Measurements from ENCODE around the gene PVALEF.

PVALEF gene

GRCh38 chr17:81123052-81124048, 42.0 kb upstream of the PVALEF start:
- Histone ChIP-seq H3K36me3 (ENCODE audit: control insufficient read depth, low read depth, low read length) (no peaks in the 10 kb centered on the region), H3K9ac (ENCODE audit: low read length) (no peak overlapping the region), H3K9me3 (ENCODE audit: control insufficient read depth, low read depth, low read length) (no peaks in the 10 kb centered on the region), H3K4me3 (ENCODE audit: low read length) (no peak overlapping the region), H3K27ac (ENCODE audit: low read length) (no peak overlapping the region), H3K27me3 (ENCODE audit: control insufficient read depth, insufficient read depth, low read length) (no peaks in the 10 kb centered on the region), H3K4me1 (ENCODE audit: control insufficient read depth, low read depth, low read length) (no peaks in the 10 kb centered on the region)

- Histone ChIP-seq H3K9ac (ENCODE audit: low read length) (no peak overlapping the region), H3K27ac (ENCODE audit: low read length) (no peak overlapping the region), H3K36me3 (ENCODE audit: control insufficient read depth, low read depth, low read length) (no peaks in the 10 kb centered on the region), H3K27me3 (ENCODE audit: control insufficient read depth, insufficient read depth, low read length) (no peaks in the 10 kb centered on the region), H3K4me1 (ENCODE audit: control insufficient read depth, low read depth, low read length) (no peaks in the 10 kb centered on the region), H3K4me3 (ENCODE audit: low read length) (no peak overlapping the region), H3K9me3 (ENCODE audit: control insufficient read depth, low read depth, low read length) (no peaks in the 10 kb centered on the region)
Observed at GRCh38 chr17:81124377-81124776, 40.9 kb upstream of the PVALEF start.

DNA sequence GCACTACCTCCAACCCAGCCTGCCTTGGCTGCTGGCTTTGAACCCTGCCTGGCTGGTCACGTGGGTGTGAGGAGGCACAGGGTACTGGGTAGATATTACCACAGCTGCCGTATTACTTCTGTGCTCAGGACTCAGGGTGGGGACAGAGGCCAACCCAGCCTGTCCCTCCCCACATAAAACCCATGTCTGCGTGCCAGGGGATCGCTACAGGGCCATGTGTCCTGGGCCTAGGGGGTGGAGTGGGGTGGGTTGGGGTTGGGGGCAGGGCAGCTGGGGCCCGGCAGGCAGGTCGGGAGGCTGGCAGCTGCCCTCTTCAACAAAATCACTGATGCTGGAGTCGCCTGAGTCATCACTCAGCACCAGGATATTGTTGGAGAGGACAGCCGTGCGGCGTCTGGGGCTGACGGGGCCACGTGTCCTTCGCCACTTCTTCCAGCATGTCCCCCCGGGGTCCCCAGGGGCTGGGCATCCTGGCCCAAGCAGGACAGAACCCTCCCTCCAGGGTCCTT, 39.7 kb upstream of the PVALEF start:
- Histone ChIP-seq H3K9ac (ENCODE audit: low read length) (no peak overlapping the region), H3K4me3 (ENCODE audit: low read length) (no peak overlapping the region)

GRCh38 chr17:81126281-81127132, 38.8 kb upstream of the PVALEF start:
- Histone ChIP-seq H3K4me3 (ENCODE audit: low read length) (no peak overlapping the region), H3K36me3 (ENCODE audit: control insufficient read depth, low read depth, low read length) (no peaks in the 10 kb centered on the region), H3K4me1 (ENCODE audit: control insufficient read depth, low read depth, low read length) (no peaks in the 10 kb centered on the region), H3K27me3 (ENCODE audit: control insufficient read depth, insufficient read depth, low read length) (no peaks in the 10 kb centered on the region), H3K9ac (ENCODE audit: low read length) (no peak overlapping the region), H3K27ac (ENCODE audit: low read length) (no peak overlapping the region), H3K9me3 (ENCODE audit: control insufficient read depth, low read depth, low read length) (no peaks in the 10 kb centered on the region)

More for the DNA sequence above, 39.7 kb upstream of the PVALEF start:
- Histone ChIP-seq H3K4me1 (ENCODE audit: control insufficient read depth, low read depth, low read length) (no peaks in the 10 kb centered on the region), H3K9me3 (ENCODE audit: control insufficient read depth, low read depth, low read length) (no peaks in the 10 kb centered on the region), H3K36me3 (ENCODE audit: control insufficient read depth, low read depth, low read length) (no peaks in the 10 kb centered on the region), H3K27me3 (ENCODE audit: control insufficient read depth, insufficient read depth, low read length) (no peaks in the 10 kb centered on the region), H3K27ac (ENCODE audit: low read length) (no peak overlapping the region)

GRCh38 chr17:81127133-81127455, 38.2 kb upstream of the PVALEF start:
- Histone ChIP-seq H3K9ac (ENCODE audit: low read length) (no peak overlapping the region), H3K9me3 (ENCODE audit: control insufficient read depth, low read depth, low read length) (no peaks in the 10 kb centered on the region), H3K27ac (ENCODE audit: low read length) (no peak overlapping the region), H3K27me3 (ENCODE audit: control insufficient read depth, insufficient read depth, low read length) (no peaks in the 10 kb centered on the region), H3K4me3 (ENCODE audit: low read length) (no peak overlapping the region), H3K36me3 (ENCODE audit: control insufficient read depth, low read depth, low read length) (no peaks in the 10 kb centered on the region), H3K4me1 (ENCODE audit: control insufficient read depth, low read depth, low read length) (no peaks in the 10 kb centered on the region)

- Histone ChIP-seq H3K4me1 (ENCODE audit: control insufficient read depth, low read depth, low read length) (no peaks in the 10 kb centered on the region), H3K9me3 (ENCODE audit: control insufficient read depth, low read depth, low read length) (no peaks in the 10 kb centered on the region), H3K9ac (ENCODE audit: low read length) (no peak overlapping the region), H3K27ac (ENCODE audit: low read length) (no peak overlapping the region), H3K4me3 (ENCODE audit: low read length) (no peak overlapping the region), H3K27me3 (ENCODE audit: control insufficient read depth, insufficient read depth, low read length) (no peaks in the 10 kb centered on the region), H3K36me3 (ENCODE audit: control insufficient read depth, low read depth, low read length) (no peaks in the 10 kb centered on the region)
Observed at GRCh38 chr17:81127526-81128177, 37.7 kb upstream of the PVALEF start.

- Histone ChIP-seq H3K9me3 (ENCODE audit: control insufficient read depth, low read depth, low read length) (no peaks in the 10 kb centered on the region), H3K4me1 (ENCODE audit: control insufficient read depth, low read depth, low read length) (no peaks in the 10 kb centered on the region), H3K4me3 (ENCODE audit: low read length) (no peak overlapping the region), H3K27ac (ENCODE audit: low read length) (no peak overlapping the region), H3K27me3 (ENCODE audit: control insufficient read depth, insufficient read depth, low read length) (no peaks in the 10 kb centered on the region), H3K36me3 (ENCODE audit: control insufficient read depth, low read depth, low read length) (no peaks in the 10 kb centered on the region), H3K9ac (ENCODE audit: low read length) (no peak overlapping the region)
Observed at GRCh38 chr17:81128338-81128737, 37.0 kb upstream of the PVALEF start.

DNA sequence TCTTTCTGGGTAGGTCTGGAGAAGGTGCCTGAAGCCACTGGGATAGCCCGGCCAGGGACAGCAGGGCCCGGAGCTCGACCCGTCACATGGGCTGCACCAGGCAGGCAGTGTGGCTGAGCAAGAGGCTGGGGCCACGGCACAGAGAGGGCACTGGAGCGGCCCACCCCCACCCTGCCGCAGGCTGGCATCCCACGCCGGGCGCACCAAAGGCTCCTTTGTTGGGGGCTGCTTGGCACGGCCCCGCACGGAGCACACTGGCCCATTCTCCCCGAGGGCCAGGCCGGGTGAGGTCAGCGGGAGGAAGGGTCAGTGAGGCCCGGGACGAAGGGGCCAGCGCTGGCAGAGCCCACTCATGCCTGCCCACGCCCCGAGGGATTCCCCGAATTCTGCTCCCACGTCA, 36.5 kb upstream of the PVALEF start:
- no peak overlapping the region for H3K27ac ChIP-seq (ENCODE audit: low read length)
- no peaks in the 10 kb centered on the region for H3K36me3 ChIP-seq (ENCODE audit: control insufficient read depth, low read depth, low read length)
- H3K9me3 ChIP-seq (ENCODE audit: control insufficient read depth, low read depth, low read length): no peaks in the 10 kb centered on the region
- H3K27me3 ChIP-seq (ENCODE audit: control insufficient read depth, insufficient read depth, low read length): no peaks in the 10 kb centered on the region
- no peak overlapping the region for H3K9ac ChIP-seq (ENCODE audit: low read length)
- no peaks in the 10 kb centered on the region for H3K4me1 ChIP-seq (ENCODE audit: control insufficient read depth, low read depth, low read length)
- H3K4me3 ChIP-seq (ENCODE audit: low read length): no peak overlapping the region

- Histone ChIP-seq H3K36me3 (ENCODE audit: control insufficient read depth, low read depth, low read length) (no peaks in the 10 kb centered on the region), H3K27me3 (ENCODE audit: control insufficient read depth, insufficient read depth, low read length) (no peaks in the 10 kb centered on the region), H3K4me1 (ENCODE audit: control insufficient read depth, low read depth, low read length) (no peaks in the 10 kb centered on the region), H3K9ac (ENCODE audit: low read length) (no peak overlapping the region), H3K27ac (ENCODE audit: low read length) (no peak overlapping the region), H3K4me3 (ENCODE audit: low read length) (no peak overlapping the region), H3K9me3 (ENCODE audit: control insufficient read depth, low read depth, low read length) (no peaks in the 10 kb centered on the region)
Observed at GRCh38 chr17:81129289-81129688, 36.0 kb upstream of the PVALEF start.

DNA sequence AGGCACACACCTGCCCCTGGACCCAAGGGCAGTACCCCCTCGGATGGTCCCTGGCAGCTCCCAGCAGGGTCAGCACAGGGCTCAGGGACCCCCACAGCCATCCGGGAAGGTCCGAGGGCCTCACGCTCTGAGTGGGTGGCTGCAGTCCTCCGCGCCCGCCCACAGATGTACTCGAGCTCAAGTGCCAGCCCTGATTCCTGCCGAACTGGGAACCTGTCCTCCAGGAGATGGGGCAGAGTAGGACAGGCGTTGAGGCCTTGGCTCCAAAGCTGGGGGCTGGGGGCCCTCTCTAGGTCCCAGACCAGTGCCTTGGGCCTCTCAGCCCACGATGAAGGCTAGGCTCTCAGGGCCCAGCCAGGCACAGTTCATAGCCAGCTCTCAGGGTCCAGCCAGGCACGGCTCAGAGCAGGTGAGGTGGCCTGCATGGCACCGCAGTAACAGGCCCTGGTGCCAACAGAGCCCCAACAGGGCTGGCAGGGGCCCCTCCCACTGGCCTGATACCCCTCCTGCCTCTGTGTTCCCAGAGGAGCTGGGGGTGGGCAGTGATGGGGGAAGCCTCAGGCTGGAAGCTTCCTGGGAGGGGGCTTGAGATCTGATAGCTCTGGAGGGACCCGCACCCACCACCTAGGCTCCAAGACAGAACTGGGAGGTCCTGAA, 35.5 kb upstream of the PVALEF start:
- Histone ChIP-seq H3K27me3 (ENCODE audit: control insufficient read depth, insufficient read depth, low read length) (no peaks in the 10 kb centered on the region), H3K4me1 (ENCODE audit: control insufficient read depth, low read depth, low read length) (no peaks in the 10 kb centered on the region), H3K9ac (ENCODE audit: low read length) (no peak overlapping the region), H3K9me3 (ENCODE audit: control insufficient read depth, low read depth, low read length) (no peaks in the 10 kb centered on the region), H3K36me3 (ENCODE audit: control insufficient read depth, low read depth, low read length) (no peaks in the 10 kb centered on the region), H3K27ac (ENCODE audit: low read length) (no peak overlapping the region), H3K4me3 (ENCODE audit: low read length) (no peak overlapping the region)

Data from iPS-18a (cell line).